D721Med (cell line): ENCODE results near the gene RNF32.

Experiments used
- DNase-seq: peaks from one replicate; pipeline ENCODE4 v3.0.0; 2011; ENCODE audit warnings: low spot score; ENCODE audit not compliant: insufficient read length
- FAIRE-seq: peaks from 2 replicates; lab custom pipeline; 2011; peaks lifted over from hg19 to GRCh38; lab: Jason Lieb, UNC
- TF ChIP-seq, protein P1 (sequence below): IDR thresholded peaks from 2 replicates; pipeline ENCODE4 v1.5.1; 2012; ENCODE audit warnings: mild to moderate bottlenecking, control low read depth; ENCODE audit not compliant: insufficient read depth; ENCODE audit errors: missing control alignments

The RNF32 gene

DNA sequence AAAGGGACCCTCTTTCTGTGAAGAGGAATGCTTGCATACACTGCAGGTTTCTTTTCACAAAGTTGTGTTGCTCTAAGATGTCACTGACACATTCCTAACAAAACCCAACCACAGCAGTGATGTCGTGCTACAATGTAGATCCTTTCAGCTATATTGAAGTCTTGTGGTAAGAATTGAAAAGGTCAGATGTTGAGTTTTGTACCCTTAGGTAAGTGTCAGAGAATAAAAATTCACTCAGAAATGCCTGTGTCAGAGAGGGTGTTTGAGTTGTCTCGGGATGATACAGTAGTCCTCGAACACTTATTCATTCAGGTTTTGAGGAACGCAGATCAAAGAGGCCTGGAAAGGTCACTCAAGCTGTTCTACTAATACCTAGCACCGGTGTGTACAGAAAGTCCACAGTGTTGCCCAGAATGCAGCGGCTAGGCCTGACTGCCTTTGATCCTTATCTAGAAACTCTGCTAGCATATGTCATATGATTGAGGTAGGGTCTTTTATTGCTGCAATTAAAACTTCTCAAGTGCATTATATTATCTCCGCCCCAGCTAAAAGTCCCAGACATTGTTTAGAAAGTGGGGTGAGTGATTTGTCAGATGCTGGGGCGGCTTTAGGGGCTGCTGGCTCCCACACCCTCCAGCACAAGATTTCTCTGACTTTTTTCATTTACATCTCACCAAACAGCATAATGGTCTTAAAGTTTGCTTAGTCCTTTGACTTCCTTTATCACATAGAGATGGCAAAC is 26.0 kb downstream of the RNF32 start:
- FAIRE-seq (no peak), DNase-seq (no peak)
- TF ChIP-seq, protein P1, sequence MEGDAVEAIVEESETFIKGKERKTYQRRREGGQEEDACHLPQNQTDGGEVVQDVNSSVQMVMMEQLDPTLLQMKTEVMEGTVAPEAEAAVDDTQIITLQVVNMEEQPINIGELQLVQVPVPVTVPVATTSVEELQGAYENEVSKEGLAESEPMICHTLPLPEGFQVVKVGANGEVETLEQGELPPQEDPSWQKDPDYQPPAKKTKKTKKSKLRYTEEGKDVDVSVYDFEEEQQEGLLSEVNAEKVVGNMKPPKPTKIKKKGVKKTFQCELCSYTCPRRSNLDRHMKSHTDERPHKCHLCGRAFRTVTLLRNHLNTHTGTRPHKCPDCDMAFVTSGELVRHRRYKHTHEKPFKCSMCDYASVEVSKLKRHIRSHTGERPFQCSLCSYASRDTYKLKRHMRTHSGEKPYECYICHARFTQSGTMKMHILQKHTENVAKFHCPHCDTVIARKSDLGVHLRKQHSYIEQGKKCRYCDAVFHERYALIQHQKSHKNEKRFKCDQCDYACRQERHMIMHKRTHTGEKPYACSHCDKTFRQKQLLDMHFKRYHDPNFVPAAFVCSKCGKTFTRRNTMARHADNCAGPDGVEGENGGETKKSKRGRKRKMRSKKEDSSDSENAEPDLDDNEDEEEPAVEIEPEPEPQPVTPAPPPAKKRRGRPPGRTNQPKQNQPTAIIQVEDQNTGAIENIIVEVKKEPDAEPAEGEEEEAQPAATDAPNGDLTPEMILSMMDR: no peak

GRCh38 chr7:156667110-156667426 is 26.5 kb downstream of the RNF32 start:
- no peak for DNase-seq
- TF ChIP-seq, protein P1: no peak

DNA sequence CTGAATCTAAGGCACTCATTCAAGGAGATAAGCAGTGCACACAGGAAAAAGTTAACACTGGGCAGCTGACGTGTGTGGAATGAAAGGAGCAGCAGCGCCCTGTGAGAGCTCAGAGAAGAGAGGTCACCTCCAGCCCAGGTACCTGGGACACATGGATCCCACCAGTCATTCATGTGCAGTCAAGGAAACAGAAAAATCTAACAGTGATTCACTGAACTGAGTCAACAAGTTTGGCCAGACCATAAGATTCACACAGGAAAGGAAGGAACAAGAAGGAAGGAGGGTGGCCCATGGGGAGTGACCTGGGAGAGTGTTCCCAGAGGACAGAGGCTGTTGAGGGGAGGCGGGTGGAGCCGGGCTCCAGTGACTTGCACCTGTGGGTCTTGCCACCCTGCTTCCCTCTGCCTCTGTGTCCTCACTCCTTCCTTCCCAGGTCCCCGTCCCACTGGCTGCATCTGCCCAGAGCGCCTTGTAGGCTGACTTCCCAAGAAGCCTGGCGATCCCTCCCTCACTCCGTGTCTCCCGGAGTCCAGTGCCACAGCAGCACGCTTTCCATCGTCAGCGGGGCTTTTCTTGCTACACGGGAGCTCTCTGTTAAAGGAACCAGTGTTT is 27.7 kb downstream of the RNF32 start:
- DNase-seq (no peak), FAIRE-seq (no peak)
- TF ChIP-seq, protein P1: no peak

More at GRCh38 chr7:156667110-156667426, 26.5 kb downstream of the RNF32 start:
- FAIRE-seq: no peak

DNA sequence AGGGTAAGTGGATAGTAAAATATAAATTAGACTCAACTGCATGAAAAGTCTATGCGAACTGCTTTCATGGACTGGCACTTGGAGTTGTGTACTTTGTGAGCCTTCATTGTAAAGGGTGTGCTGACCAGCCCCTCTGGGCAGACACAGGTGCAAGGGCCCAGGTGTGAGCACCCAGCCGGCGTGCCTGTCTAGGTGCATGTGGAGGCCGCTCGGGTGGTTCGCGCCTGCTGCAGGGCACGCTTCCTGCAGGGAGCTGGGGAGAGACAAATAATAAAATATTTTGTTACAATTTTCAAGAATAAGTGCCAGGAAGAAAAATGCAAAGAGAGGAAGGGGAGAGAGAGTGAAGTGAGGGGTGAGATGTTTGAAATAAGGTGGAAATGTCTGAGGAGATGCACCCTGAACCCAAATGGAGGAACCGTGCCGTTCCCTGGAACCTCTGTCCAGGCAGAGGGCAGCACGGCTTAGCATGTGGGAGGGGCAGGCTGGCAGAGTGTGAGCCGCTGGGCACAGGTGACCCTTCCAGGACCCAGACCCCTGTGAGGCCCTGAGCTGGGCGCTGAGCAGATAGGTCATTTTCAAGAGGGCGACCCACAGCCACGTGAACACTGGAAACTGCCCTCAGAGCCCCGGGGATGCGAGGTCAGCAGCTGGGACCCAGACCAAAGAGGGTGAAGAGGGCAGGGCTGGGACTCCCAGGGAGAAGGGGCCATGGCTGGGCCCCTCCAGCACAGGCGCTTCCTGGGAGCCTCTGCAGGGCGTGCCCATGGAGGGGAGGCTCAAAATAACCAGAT is 28.7 kb downstream of the RNF32 start:
- TF ChIP-seq, protein P1: no peak
- FAIRE-seq (no peak), DNase-seq (no peak)

DNA sequence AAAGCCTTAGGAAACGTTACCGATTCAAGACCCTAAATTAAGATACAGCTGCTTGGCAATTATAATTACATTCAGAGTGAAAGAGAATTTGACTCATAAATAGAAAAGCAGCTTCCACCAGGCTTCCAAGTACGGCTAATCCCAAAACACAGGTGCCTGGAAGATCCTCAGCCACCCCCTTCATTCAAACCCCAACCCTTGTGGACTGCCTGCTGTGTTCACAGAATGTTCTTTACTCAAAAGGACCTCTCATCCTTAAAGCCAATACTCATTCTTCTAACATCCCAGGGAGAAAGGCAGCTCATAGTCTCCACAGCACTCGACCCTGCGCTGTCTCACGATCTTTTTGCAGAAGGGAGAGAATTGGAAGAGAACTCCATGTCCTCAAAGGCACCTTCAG is 32.9 kb downstream of the RNF32 start:
- TF ChIP-seq, protein P1: no peak
- DNase-seq (no peak), FAIRE-seq (no peak)

DNA sequence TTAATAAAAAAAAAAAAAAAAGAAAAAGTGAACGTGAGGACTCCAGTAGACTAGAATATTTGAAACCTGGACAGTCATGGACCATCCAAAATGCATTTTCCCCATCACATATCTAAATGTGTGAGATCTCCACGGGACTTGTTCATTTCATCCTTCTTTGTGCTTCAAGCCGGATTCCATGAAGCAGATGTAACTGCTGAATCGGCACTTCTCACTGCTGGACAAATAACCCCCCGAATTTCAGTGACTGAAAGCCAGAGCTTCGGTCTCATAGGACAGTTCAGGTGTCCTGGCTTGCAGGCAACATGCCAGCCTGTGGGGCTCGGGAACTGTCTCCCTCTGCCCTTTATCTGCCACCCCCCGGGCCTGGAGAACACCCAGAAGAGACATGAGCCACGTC is 33.3 kb downstream of the RNF32 start:
- TF ChIP-seq, protein P1: no peak
- FAIRE-seq (no peak), DNase-seq (no peak)
